ENCODE results near the gene TMEM220. TPM values are rescaled to one million over a fixed set of nuclear protein-coding genes. Genes with fewer than 3 reads are reported as not detected.
A peak's percentile ranks its signal among the peaks of the same experiment; 100 is the strongest.

The TMEM220 gene
- total and polyA plus RNA-seq, 2 experiments from 2014 or later = 10.5 to 30.0 TPM

- WGBS (ENCODE audit: low lambda C conversion rate, missing lambda C conversion rate) = 46% methylated on average over 2 of the region's 2 CpGs
Measured at GRCh38 chr17:10726196-10726595, 3.6 kb downstream of the TMEM220 start.

DNA sequence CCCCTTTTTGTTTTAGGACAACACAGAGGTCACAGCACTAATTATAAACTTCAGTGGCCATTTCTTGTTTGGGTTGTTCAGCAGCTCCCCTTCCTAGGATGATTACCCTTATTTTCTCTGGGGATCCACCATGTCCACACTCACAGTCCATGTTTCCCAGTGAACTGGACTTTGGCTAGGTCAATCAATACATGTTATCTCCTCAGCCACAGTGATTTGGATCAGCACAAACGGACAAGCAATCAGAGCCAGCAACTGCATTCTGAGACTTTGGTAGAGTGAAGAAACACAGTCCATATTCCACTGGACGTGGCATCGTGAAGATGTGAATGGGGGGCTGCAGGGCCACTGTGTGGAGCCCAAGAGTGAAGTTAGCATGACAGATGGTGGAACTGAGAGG, 4.6 kb downstream of the TMEM220 start:
- H3K27me3 ChIP-seq = no peaks in the 10 kb centered on the region
- H2AFZ ChIP-seq = no peak overlapping the region
- DNase-seq (ENCODE audit: low spot score) = no peak
- H3K9me3 ChIP-seq (ENCODE audit: low read depth) = no peaks in the 10 kb centered on the region
- peaks cover 17% of the 10 kb centered on the region for H3K4me1 ChIP-seq (ENCODE audit: insufficient read depth)
- no peak overlapping the region for H3K4me3 ChIP-seq
- H3K36me3 ChIP-seq (replicated peaks; ENCODE audit: insufficient read depth, low read depth) = no peaks in the 10 kb centered on the region
- peak overlapping the region; percentile 76 for H3K27ac ChIP-seq
- no peak overlapping the region for H3K4me2 ChIP-seq
- no peaks in the 10 kb centered on the region for H3K9me2 ChIP-seq (replicated peaks; ENCODE audit: insufficient read depth)
- TF ChIP-seq EZH2phosphoT487 (IDR thresholded peaks at IDR 0.05; ENCODE audit: low read depth, severe bottlenecking, unreplicated experiment) (no peak), EZH2 (IDR thresholded peaks at IDR 0.05; ENCODE audit: borderline replicate concordance) (no peak)
- TF ChIP-seq, protein P1, sequence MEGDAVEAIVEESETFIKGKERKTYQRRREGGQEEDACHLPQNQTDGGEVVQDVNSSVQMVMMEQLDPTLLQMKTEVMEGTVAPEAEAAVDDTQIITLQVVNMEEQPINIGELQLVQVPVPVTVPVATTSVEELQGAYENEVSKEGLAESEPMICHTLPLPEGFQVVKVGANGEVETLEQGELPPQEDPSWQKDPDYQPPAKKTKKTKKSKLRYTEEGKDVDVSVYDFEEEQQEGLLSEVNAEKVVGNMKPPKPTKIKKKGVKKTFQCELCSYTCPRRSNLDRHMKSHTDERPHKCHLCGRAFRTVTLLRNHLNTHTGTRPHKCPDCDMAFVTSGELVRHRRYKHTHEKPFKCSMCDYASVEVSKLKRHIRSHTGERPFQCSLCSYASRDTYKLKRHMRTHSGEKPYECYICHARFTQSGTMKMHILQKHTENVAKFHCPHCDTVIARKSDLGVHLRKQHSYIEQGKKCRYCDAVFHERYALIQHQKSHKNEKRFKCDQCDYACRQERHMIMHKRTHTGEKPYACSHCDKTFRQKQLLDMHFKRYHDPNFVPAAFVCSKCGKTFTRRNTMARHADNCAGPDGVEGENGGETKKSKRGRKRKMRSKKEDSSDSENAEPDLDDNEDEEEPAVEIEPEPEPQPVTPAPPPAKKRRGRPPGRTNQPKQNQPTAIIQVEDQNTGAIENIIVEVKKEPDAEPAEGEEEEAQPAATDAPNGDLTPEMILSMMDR (IDR thresholded peaks at IDR 0.05; ENCODE audit: poor library complexity) = no peak
- 66% methylated on average over 3 of the region's 3 CpGs for WGBS (ENCODE audit: low lambda C conversion rate, missing lambda C conversion rate)
- no peaks in the 10 kb centered on the region for H3K79me2 ChIP-seq
- H4K20me1 ChIP-seq (ENCODE audit: insufficient read depth, poor library complexity, severe bottlenecking) = no peaks in the 10 kb centered on the region

More at GRCh38 chr17:10726196-10726595, 3.6 kb downstream of the TMEM220 start:
- H4K20me1 ChIP-seq (ENCODE audit: insufficient read depth, poor library complexity, severe bottlenecking) = no peaks in the 10 kb centered on the region
- peaks cover 23% of the 10 kb centered on the region for H3K4me1 ChIP-seq (ENCODE audit: insufficient read depth)
- no peaks in the 10 kb centered on the region for H3K36me3 ChIP-seq (replicated peaks; ENCODE audit: insufficient read depth, low read depth)
- no peak overlapping the region for H3K4me2 ChIP-seq
- H3K9me3 ChIP-seq (ENCODE audit: low read depth) = no peaks in the 10 kb centered on the region
- no peaks in the 10 kb centered on the region for H3K79me2 ChIP-seq
- H3K27me3 ChIP-seq = no peaks in the 10 kb centered on the region
- H2AFZ ChIP-seq = no peak overlapping the region
- H3K4me3 ChIP-seq = no peak overlapping the region
- TF ChIP-seq EZH2phosphoT487 (IDR thresholded peaks at IDR 0.05; ENCODE audit: low read depth, severe bottlenecking, unreplicated experiment) (no peak), EZH2 (IDR thresholded peaks at IDR 0.05; ENCODE audit: borderline replicate concordance) (no peak)
- TF ChIP-seq, protein P1 (IDR thresholded peaks at IDR 0.05; ENCODE audit: poor library complexity) = no peak
- no peaks in the 10 kb centered on the region for H3K9me2 ChIP-seq (replicated peaks; ENCODE audit: insufficient read depth)
- peak overlapping the region; percentile 76 for H3K27ac ChIP-seq
- DNase-seq (ENCODE audit: low spot score) = no peak

DNA sequence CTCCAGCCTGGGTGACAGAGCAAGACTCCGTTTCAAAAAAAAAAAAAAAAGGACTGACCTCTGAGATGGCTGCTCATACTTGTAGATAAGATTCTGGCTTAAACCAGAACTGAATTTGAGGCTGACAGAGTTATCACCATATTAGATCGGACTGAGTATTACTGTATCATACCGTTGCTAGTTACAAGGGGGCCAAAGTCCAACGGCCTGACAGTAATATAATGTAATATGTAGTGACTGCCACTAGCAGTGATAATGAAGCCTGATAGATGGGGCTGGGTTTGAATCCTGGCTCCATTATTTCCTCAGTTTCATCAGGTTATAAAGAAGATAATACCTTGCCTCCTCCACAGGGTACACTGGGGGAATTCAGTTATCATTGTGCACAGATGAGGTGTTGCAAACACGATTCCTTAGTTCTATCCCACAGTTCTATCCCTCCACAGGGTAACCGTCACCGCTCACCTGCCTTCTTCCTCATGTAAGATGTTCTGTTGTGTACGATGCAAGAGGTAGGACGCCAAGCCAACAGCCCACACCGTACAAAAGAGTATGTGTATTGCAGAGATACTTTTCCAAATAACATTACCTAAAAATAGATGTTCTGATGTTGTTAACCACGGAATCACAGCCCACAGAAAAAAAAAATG, 5.2 kb downstream of the TMEM220 start:
- H3K4me2 ChIP-seq = no peak overlapping the region
- peaks cover 17% of the 10 kb centered on the region for H3K4me1 ChIP-seq (ENCODE audit: insufficient read depth)
- no peaks in the 10 kb centered on the region for H3K27me3 ChIP-seq
- H3K4me3 ChIP-seq = no peak overlapping the region
- H3K9me2 ChIP-seq (replicated peaks; ENCODE audit: insufficient read depth) = no peaks in the 10 kb centered on the region
- 84% methylated on average over 11 of the region's 11 CpGs for WGBS (ENCODE audit: low lambda C conversion rate, missing lambda C conversion rate)
- no peak for TF ChIP-seq EZH2phosphoT487 (IDR thresholded peaks at IDR 0.05; ENCODE audit: low read depth, severe bottlenecking, unreplicated experiment)
- TF ChIP-seq, protein P1 (IDR thresholded peaks at IDR 0.05; ENCODE audit: poor library complexity) = no peak
- TF ChIP-seq EZH2 (IDR thresholded peaks at IDR 0.05; ENCODE audit: borderline replicate concordance) = no peak
- H3K27ac ChIP-seq = peak overlapping the region; percentile 87
- peak; percentile 63 for DNase-seq (ENCODE audit: low spot score)
- H4K20me1 ChIP-seq (ENCODE audit: insufficient read depth, poor library complexity, severe bottlenecking) = no peaks in the 10 kb centered on the region
- H3K36me3 ChIP-seq (replicated peaks; ENCODE audit: insufficient read depth, low read depth) = no peaks in the 10 kb centered on the region
- H2AFZ ChIP-seq = no peak overlapping the region
- H3K79me2 ChIP-seq = no peaks in the 10 kb centered on the region
- H3K9me3 ChIP-seq (ENCODE audit: low read depth) = no peaks in the 10 kb centered on the region

Measured in hepatocyte (in vitro differentiated cells).